ENCODE measurements around the gene CACNB3. TPM values are rescaled to one million over a fixed set of nuclear protein-coding genes. Genes with fewer than 3 reads are reported as not detected.
"Not testable (repeated sequence)": the region's sequence is repeated elsewhere in the genome, so short reads cannot be mapped to it uniquely, and the experiment has no call there.

CACNB3 gene
- polyA plus RNA-seq, 1 donor from 2014 or later: 123 TPM

GRCh38 chr12:48858043-48858442, 39.7 kb downstream of the CACNB3 start:
- Histone ChIP-seq H3K9me2 (ENCODE audit: insufficient read depth, low read length) (no peaks in the 10 kb centered on the region), H3K9ac (ENCODE audit: low read length) (no peak overlapping the region), H2AFZ (ENCODE audit: low read depth, low read length) (no peak overlapping the region), H3K27me3 (ENCODE audit: insufficient read depth, low read depth, low read length) (no peaks in the 10 kb centered on the region), H3K9me3 (ENCODE audit: low read length) (no peaks in the 10 kb centered on the region), H3F3A (ENCODE audit: insufficient read depth, low read length, poor library complexity, severe bottlenecking) (no peaks in the 10 kb centered on the region), H3K36me3 (ENCODE audit: insufficient read depth, low read length) (no peaks in the 10 kb centered on the region), H3K4me3 (ENCODE audit: low read length) (no peak overlapping the region), H4K20me1 (ENCODE audit: insufficient read depth) (no peaks in the 10 kb centered on the region), H3K27ac (ENCODE audit: low read length) (no peak overlapping the region), H3K4me2 (ENCODE audit: low read length) (no peak overlapping the region), H3K79me2 (replicated peaks; ENCODE audit: insufficient read depth, low read length) (no peaks in the 10 kb centered on the region)
- TF ChIP-seq POLR2AphosphoS5 (IDR thresholded peaks at IDR 0.05): no peak
- no peak for TF ChIP-seq RAD21 (conservative IDR thresholded peaks at IDR 0.05)
- no peak for TF ChIP-seq TAF1 (IDR thresholded peaks at IDR 0.05; ENCODE audit: low read depth)
- TF ChIP-seq REST (IDR thresholded peaks at IDR 0.05; ENCODE audit: borderline replicate concordance): no peak
- no peak for TF ChIP-seq CTCF (IDR thresholded peaks at IDR 0.05; ENCODE audit: poor library complexity, severe bottlenecking)
- TF ChIP-seq EP300 (conservative IDR thresholded peaks at IDR 0.05; ENCODE audit: poor library complexity, severe bottlenecking): no peak
- no peak for TF ChIP-seq SMC3 (conservative IDR thresholded peaks at IDR 0.05; ENCODE audit: poor library complexity)
- no peak for TF ChIP-seq EZH2 (IDR thresholded peaks at IDR 0.05; ENCODE audit: borderline replicate concordance, insufficient read depth, low read length, poor library complexity, severe bottlenecking)
- TF ChIP-seq MXI1 (conservative IDR thresholded peaks at IDR 0.05; ENCODE audit: poor library complexity, severe bottlenecking): no peak

- TF ChIP-seq MXI1 (conservative IDR thresholded peaks at IDR 0.05; ENCODE audit: poor library complexity, severe bottlenecking) (no peak), EP300 (conservative IDR thresholded peaks at IDR 0.05; ENCODE audit: poor library complexity, severe bottlenecking) (no peak), RAD21 (conservative IDR thresholded peaks at IDR 0.05) (no peak), REST (IDR thresholded peaks at IDR 0.05; ENCODE audit: borderline replicate concordance) (no peak), EZH2 (IDR thresholded peaks at IDR 0.05; ENCODE audit: borderline replicate concordance, insufficient read depth, low read length, poor library complexity, severe bottlenecking) (no peak), TAF1 (IDR thresholded peaks at IDR 0.05; ENCODE audit: low read depth) (no peak)
- no peak overlapping the region for H3K27ac ChIP-seq (ENCODE audit: low read length)
Measured at GRCh38 chr12:48859607-48860006, 41.3 kb downstream of the CACNB3 start.

GRCh38 chr12:48860236-48860635, 41.9 kb downstream of the CACNB3 start:
- not testable (repeated sequence) for H3K4me3 ChIP-seq (ENCODE audit: low read length); H3K36me3 ChIP-seq (ENCODE audit: insufficient read depth, low read length)

More at GRCh38 chr12:48859607-48860006, 41.3 kb downstream of the CACNB3 start:
- Histone ChIP-seq H2AFZ (ENCODE audit: low read depth, low read length) (no peak overlapping the region), H3K36me3 (ENCODE audit: insufficient read depth, low read length) (no peaks in the 10 kb centered on the region), H3K9ac (ENCODE audit: low read length) (no peak overlapping the region), H3K9me3 (ENCODE audit: low read length) (no peaks in the 10 kb centered on the region), H3F3A (ENCODE audit: insufficient read depth, low read length, poor library complexity, severe bottlenecking) (no peaks in the 10 kb centered on the region), H3K79me2 (replicated peaks; ENCODE audit: insufficient read depth, low read length) (no peaks in the 10 kb centered on the region), H3K4me2 (ENCODE audit: low read length) (no peak overlapping the region), H4K20me1 (ENCODE audit: insufficient read depth) (no peaks in the 10 kb centered on the region), H3K4me3 (ENCODE audit: low read length) (no peak overlapping the region), H3K27me3 (ENCODE audit: insufficient read depth, low read depth, low read length) (peaks cover 6% of the 10 kb centered on the region), H3K9me2 (ENCODE audit: insufficient read depth, low read length) (no peaks in the 10 kb centered on the region)

More at GRCh38 chr12:48860236-48860635, 41.9 kb downstream of the CACNB3 start:
- not testable (repeated sequence) for H3F3A ChIP-seq (ENCODE audit: insufficient read depth, low read length, poor library complexity, severe bottlenecking); H2AFZ ChIP-seq (ENCODE audit: low read depth, low read length); H4K20me1 ChIP-seq (ENCODE audit: insufficient read depth); H3K9me3 ChIP-seq (ENCODE audit: low read length); H3K4me2 ChIP-seq (ENCODE audit: low read length); H3K9ac ChIP-seq (ENCODE audit: low read length); H3K79me2 ChIP-seq (replicated peaks; ENCODE audit: insufficient read depth, low read length); H3K9me2 ChIP-seq (ENCODE audit: insufficient read depth, low read length); H3K27ac ChIP-seq (ENCODE audit: low read length)
- peaks cover 12% of the 10 kb centered on the region for H3K27me3 ChIP-seq (ENCODE audit: insufficient read depth, low read depth, low read length)

All from neural cell (in vitro differentiated cells).